ENCODE measurements around the gene ZC2HC1B.

Gene ZC2HC1B

DNA sequence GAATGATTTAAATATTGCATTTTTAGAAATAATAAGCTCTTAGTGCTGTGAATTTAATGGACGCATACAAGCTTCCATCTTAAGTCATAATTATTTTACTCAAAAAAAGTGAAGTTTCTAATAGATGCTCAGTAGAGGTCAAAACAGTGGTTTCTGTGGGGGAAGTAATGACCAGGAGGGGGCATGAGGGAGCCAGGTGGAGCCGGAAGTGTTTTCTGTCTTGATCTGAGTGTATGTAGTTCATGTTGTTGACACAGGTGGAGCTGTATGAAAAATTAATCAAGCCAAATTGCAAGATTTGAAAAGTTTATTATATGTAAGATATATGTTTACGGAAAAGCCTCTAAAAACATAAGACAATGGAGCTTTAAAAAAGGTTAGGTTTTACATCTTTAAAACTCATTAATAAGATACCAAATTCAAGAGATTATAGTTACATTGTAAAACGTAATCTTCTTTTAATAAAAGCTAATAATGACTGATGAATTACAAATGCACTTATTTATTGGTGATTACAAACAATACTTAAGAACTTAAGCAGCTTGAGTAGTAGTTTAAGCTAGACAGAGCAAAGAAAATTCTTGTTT is 75.8 kb downstream of the ZC2HC1B start:
- DNase-seq = peak; percentile 57
- no peaks in the 10 kb centered on the region for H3K27me3 ChIP-seq (ENCODE audit: insufficient read depth, low read depth, severe bottlenecking)
- H3K9me3 ChIP-seq (ENCODE audit: severe bottlenecking) = no peaks in the 10 kb centered on the region
- no peak overlapping the region for H3K27ac ChIP-seq
- TF ChIP-seq, protein P1, sequence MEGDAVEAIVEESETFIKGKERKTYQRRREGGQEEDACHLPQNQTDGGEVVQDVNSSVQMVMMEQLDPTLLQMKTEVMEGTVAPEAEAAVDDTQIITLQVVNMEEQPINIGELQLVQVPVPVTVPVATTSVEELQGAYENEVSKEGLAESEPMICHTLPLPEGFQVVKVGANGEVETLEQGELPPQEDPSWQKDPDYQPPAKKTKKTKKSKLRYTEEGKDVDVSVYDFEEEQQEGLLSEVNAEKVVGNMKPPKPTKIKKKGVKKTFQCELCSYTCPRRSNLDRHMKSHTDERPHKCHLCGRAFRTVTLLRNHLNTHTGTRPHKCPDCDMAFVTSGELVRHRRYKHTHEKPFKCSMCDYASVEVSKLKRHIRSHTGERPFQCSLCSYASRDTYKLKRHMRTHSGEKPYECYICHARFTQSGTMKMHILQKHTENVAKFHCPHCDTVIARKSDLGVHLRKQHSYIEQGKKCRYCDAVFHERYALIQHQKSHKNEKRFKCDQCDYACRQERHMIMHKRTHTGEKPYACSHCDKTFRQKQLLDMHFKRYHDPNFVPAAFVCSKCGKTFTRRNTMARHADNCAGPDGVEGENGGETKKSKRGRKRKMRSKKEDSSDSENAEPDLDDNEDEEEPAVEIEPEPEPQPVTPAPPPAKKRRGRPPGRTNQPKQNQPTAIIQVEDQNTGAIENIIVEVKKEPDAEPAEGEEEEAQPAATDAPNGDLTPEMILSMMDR (IDR thresholded peaks at IDR 0.05; ENCODE audit: low read depth, low read length) = peak; percentile 74
- H3K36me3 ChIP-seq = no peaks in the 10 kb centered on the region
- H3K4me3 ChIP-seq (ENCODE audit: low read depth, low read length) = no peak overlapping the region

DNA sequence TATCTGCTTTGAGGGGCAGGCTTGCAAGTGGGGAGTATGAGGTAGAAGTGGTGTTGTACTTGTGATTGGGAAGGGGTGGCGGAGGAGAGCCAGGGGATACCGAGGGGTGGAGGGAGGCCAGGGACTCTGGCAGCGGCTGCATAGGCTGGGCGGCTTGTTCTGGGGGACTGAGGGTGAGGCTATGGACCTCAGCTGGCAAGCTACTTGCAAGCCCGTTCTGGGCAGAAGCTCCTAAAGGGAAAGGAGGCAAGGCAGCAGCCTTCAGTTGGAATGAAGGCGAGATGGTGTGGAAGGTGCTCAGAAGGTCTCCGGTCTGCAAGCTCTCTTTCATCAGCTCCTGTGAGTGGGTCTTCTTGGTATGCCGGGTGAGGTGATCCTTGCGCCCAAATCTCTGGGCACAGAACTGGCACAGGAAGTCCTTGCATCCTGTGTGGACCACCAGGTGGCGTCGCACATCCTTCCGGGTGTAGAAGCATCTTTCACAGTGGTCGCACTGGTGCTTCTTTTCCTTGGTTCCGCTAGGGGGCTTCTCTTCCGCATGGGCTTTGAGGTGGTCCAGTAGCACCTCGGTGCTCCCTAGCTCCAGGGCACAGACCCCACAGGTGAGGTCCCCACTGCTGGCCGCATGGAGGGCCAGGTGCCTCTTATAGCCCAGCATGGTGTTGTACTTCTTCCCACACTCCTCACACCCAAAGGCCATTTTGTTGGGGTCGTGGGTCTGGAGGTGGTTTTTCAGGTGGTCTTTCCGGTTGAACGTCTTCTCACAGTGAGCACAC is 77.8 kb downstream of the ZC2HC1B start:
- TF ChIP-seq, protein P1 (IDR thresholded peaks at IDR 0.05; ENCODE audit: low read depth, low read length) = peak; percentile 97
- Histone ChIP-seq H3K27ac (no peak overlapping the region), H3K36me3 (no peaks in the 10 kb centered on the region), H3K4me3 (ENCODE audit: low read depth, low read length) (no peak overlapping the region), H3K27me3 (ENCODE audit: insufficient read depth, low read depth, severe bottlenecking) (no peaks in the 10 kb centered on the region), H3K9me3 (ENCODE audit: severe bottlenecking) (no peaks in the 10 kb centered on the region)
- peak; percentile 86 for DNase-seq

DNA sequence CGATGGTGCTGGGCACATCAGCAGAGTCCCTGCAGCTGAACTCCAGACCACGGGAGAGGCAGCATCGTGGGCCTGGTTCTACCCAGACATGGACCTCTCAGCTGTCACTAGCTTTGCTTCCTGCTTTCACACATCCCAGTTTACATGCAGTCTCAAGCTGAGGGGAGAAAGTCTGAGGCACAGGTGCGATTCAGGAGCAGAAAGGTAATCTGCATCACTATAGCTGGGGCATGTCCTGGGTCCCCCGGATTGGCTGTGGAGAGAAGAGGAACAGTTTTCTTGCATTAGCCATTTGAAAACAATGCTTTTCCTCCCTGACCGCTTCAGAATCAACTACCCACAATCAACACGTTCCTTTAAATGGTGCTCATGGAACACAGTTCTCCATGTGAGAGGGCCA is 83.9 kb downstream of the ZC2HC1B start:
- no peak overlapping the region for H3K27ac ChIP-seq
- no peak overlapping the region for H3K4me3 ChIP-seq (ENCODE audit: low read depth, low read length)
- H3K36me3 ChIP-seq = no peaks in the 10 kb centered on the region
- TF ChIP-seq, protein P1 (IDR thresholded peaks at IDR 0.05; ENCODE audit: low read depth, low read length) = no peak
- no peaks in the 10 kb centered on the region for H3K9me3 ChIP-seq (ENCODE audit: severe bottlenecking)
- H3K27me3 ChIP-seq (ENCODE audit: insufficient read depth, low read depth, severe bottlenecking) = no peaks in the 10 kb centered on the region
- no peak for DNase-seq

DNA sequence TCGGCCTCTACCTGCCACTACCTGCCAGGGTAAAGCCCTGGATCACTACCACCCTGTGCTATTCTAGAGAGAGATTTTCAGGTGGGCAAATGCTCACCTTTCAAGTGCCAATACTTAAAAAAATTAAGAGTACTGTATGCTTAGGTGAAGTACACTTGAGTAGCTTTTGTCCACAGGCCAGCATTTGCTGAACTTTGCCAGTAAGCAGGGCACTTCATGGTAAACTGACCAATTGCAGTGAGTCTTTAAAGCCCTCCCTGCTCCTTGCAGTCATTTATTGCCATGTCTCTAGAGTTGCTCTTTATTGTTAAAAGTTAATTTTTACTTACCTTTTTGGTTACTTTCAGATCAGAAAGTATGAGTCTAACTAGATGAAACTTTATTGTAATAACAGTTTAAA is 85.3 kb downstream of the ZC2HC1B start:
- H3K4me3 ChIP-seq (ENCODE audit: low read depth, low read length) = no peak overlapping the region
- H3K27me3 ChIP-seq (ENCODE audit: insufficient read depth, low read depth, severe bottlenecking) = no peaks in the 10 kb centered on the region
- no peak overlapping the region for H3K27ac ChIP-seq
- H3K36me3 ChIP-seq = no peaks in the 10 kb centered on the region
- H3K9me3 ChIP-seq (ENCODE audit: severe bottlenecking) = no peaks in the 10 kb centered on the region
- no peak for DNase-seq
- TF ChIP-seq, protein P1 (IDR thresholded peaks at IDR 0.05; ENCODE audit: low read depth, low read length) = no peak

DNA sequence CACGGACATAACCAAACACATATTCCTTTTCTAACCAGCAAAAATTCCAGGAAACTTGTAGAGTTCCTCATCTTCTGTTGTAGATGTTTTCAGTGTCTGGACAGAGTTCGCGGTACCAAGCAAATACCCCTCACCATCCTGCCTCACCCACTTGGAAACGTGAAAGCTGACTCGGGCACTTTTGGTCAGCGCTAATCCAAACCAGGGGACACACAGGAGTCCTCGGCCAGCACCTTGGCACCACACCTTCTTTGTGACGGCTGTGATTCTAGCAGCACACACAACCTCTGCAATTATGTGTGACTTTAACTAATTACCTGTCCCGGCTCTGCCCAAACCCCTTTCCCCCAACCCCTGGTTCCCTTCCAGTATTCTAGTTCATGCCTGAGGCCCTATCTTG is 85.7 kb downstream of the ZC2HC1B start:
- no peak for DNase-seq

More for the DNA sequence above, 85.7 kb downstream of the ZC2HC1B start:
- Histone ChIP-seq H3K27ac (no peak overlapping the region), H3K36me3 (no peaks in the 10 kb centered on the region), H3K9me3 (ENCODE audit: severe bottlenecking) (no peaks in the 10 kb centered on the region), H3K4me3 (ENCODE audit: low read depth, low read length) (no peak overlapping the region), H3K27me3 (ENCODE audit: insufficient read depth, low read depth, severe bottlenecking) (no peaks in the 10 kb centered on the region)
- TF ChIP-seq, protein P1 (IDR thresholded peaks at IDR 0.05; ENCODE audit: low read depth, low read length) = no peak
